Osteoblast (primary cell): ENCODE data around the gene SAMM50. TPM values are rescaled to one million over a fixed set of nuclear protein-coding genes. Genes with fewer than 3 reads are reported as not detected.
A peak's percentile ranks its signal among the peaks of the same experiment; 100 is the strongest.

Experiments used
- DNase-seq: peaks from one replicate; pipeline ENCODE4 v3.0.0; 2011; ENCODE audit warnings: low spot score, mixed read lengths; ENCODE audit not compliant: insufficient read length; ENCODE audit errors: missing footprints
- H2AFZ ChIP-seq: 2 replicates; pipeline ENCODE4 v1.6.0; 2011; ENCODE audit warnings: mild to moderate bottlenecking, low read length
- H3K27ac ChIP-seq: 2 replicates; pipeline ENCODE4 v1.5.1; 2011; ENCODE audit warnings: mild to moderate bottlenecking, low read depth, low read length, moderate library complexity
- H3K27me3 ChIP-seq: 2 replicates; pipeline ENCODE4 v1.6.0; 2012; ENCODE audit warnings: mild to moderate bottlenecking, control low read depth, inconsistent platforms, low read length, moderate library complexity; ENCODE audit not compliant: insufficient read depth
- H3K36me3 ChIP-seq: 2 replicates; pipeline ENCODE4 v1.5.1; 2011; ENCODE audit warnings: mild to moderate bottlenecking, low read length, control low read depth, moderate library complexity; ENCODE audit not compliant: insufficient read depth
- H3K4me1 ChIP-seq: 2 replicates; pipeline ENCODE4 v1.5.1; 2011; ENCODE audit warnings: mild to moderate bottlenecking, low read length, control low read depth, moderate library complexity; ENCODE audit not compliant: insufficient read depth
- H3K4me2 ChIP-seq: 2 replicates; pipeline ENCODE4 v1.6.0; 2011; ENCODE audit warnings: mild to moderate bottlenecking, low read length; ENCODE audit not compliant: insufficient read depth
- H3K4me3 ChIP-seq: fragments of 200-600 bp; sonication (generic); 3 replicates; pipeline ENCODE4 v1.5.1; 2012; ENCODE audit warnings: mild to moderate bottlenecking, low read length, inconsistent platforms; ENCODE audit not compliant: insufficient read depth
- H3K79me2 ChIP-seq: 2 replicates; pipeline ENCODE4 v1.6.0; 2012; ENCODE audit warnings: mild to moderate bottlenecking, low read length, control low read depth, inconsistent platforms; ENCODE audit not compliant: insufficient read depth
- H3K9me3 ChIP-seq: 2 replicates; pipeline ENCODE4 v1.5.1; 2011; ENCODE audit warnings: low read depth, low read length, control low read depth
- H4K20me1 ChIP-seq: 2 replicates; pipeline ENCODE4 v1.6.0; 2012; ENCODE audit warnings: mild to moderate bottlenecking, low read length, control low read depth; ENCODE audit not compliant: insufficient read depth
- CTCF ChIP-seq: IDR thresholded peaks from 2 replicates; pipeline ENCODE4 v1.5.1; 2011; ENCODE audit warnings: mild to moderate bottlenecking, low read depth, low read length, moderate library complexity; ENCODE audit errors: extremely low read depth
- total RNA-seq: library from RNA; depleted of rRNA; stranded (reverse); fragments of >200 nt; gene quantifications from 2 replicates; pipeline ENCODE4 v1.2.3, GENCODE V29; 2012

Gene SAMM50
- total RNA-seq, 1 donor = 36.6 TPM

- H3K4me3 ChIP-seq = no peak overlapping the region
- H3K9me3 ChIP-seq = no peaks in the 10 kb centered on the region
- H3K4me2 ChIP-seq = no peak overlapping the region
- H2AFZ ChIP-seq = no peak overlapping the region
- H3K79me2 ChIP-seq = peaks cover 4% of the 10 kb centered on the region
- no peak for TF ChIP-seq CTCF
- H3K4me1 ChIP-seq = peaks cover 7% of the 10 kb centered on the region
- peaks cover 63% of the 10 kb centered on the region for H3K36me3 ChIP-seq
- H3K27me3 ChIP-seq = no peaks in the 10 kb centered on the region
- no peak overlapping the region for H3K27ac ChIP-seq
- peaks cover 14% of the 10 kb centered on the region for H4K20me1 ChIP-seq
- no peak for DNase-seq
These were observed 39.9 kb downstream of the SAMM50 start for GRCh38 chr22:43995057-43995685.

GRCh38 chr22:43995798-43996169 lies 40.5 kb downstream of the SAMM50 start:
- no peak overlapping the region for H3K27ac ChIP-seq
- no peak for DNase-seq
- H2AFZ ChIP-seq = no peak overlapping the region
- H3K4me2 ChIP-seq = no peak overlapping the region
- no peak for TF ChIP-seq CTCF
- H3K9me3 ChIP-seq = no peaks in the 10 kb centered on the region
- peaks cover 57% of the 10 kb centered on the region for H3K36me3 ChIP-seq
- peaks cover 7% of the 10 kb centered on the region for H3K4me1 ChIP-seq
- peaks cover 4% of the 10 kb centered on the region for H3K79me2 ChIP-seq
- no peak overlapping the region for H3K4me3 ChIP-seq
- peaks cover 14% of the 10 kb centered on the region for H4K20me1 ChIP-seq
- no peaks in the 10 kb centered on the region for H3K27me3 ChIP-seq

- DNase-seq = peak; percentile 81
- Histone ChIP-seq H4K20me1 (peaks cover 14% of the 10 kb centered on the region), H3K4me2 (no peak overlapping the region), H3K79me2 (peaks cover 4% of the 10 kb centered on the region), H3K27ac (no peak overlapping the region), H3K4me3 (no peak overlapping the region), H3K27me3 (no peaks in the 10 kb centered on the region), H3K9me3 (no peaks in the 10 kb centered on the region), H3K4me1 (peaks cover 7% of the 10 kb centered on the region), H2AFZ (no peak overlapping the region), H3K36me3 (peaks cover 57% of the 10 kb centered on the region)
- no peak for TF ChIP-seq CTCF
These were observed 41.1 kb downstream of the SAMM50 start for GRCh38 chr22:43996170-43996980.

- no peak overlapping the region for H2AFZ ChIP-seq
- H3K27me3 ChIP-seq = no peaks in the 10 kb centered on the region
- H3K4me1 ChIP-seq = peaks cover 7% of the 10 kb centered on the region
- H4K20me1 ChIP-seq = peaks cover 14% of the 10 kb centered on the region
- H3K36me3 ChIP-seq = peaks cover 55% of the 10 kb centered on the region
- no peak overlapping the region for H3K4me2 ChIP-seq
- no peaks in the 10 kb centered on the region for H3K9me3 ChIP-seq
- peaks cover 4% of the 10 kb centered on the region for H3K79me2 ChIP-seq
- H3K4me3 ChIP-seq = no peak overlapping the region
- TF ChIP-seq CTCF = no peak
- DNase-seq = no peak
- H3K27ac ChIP-seq = no peak overlapping the region
These were observed 41.7 kb downstream of the SAMM50 start for GRCh38 chr22:43996981-43997265.
